Ishikawa (cell line): Measurements from ENCODE around the gene CRTC3.

Source experiments
- FOXM1 ChIP-seq: IDR thresholded peaks from 2 replicates; pipeline ENCODE4 v1.6.1; 2012; ENCODE audit warnings: low read depth, borderline replicate concordance
- REST ChIP-seq: IDR thresholded peaks from 2 replicates; pipeline ENCODE4 v1.6.1; 2012; ENCODE audit warnings: low read depth, mild to moderate bottlenecking

- TF ChIP-seq REST: no peak
- TF ChIP-seq FOXM1: no peak
Measured at GRCh38 chr15:90606641-90607040, 76.9 kb downstream of the CRTC3 start.
